HG03280 (cell line): Measurements from ENCODE around the gene COL2A1.

Experiments
- ATAC-seq: cut with Tn5 transposase; IDR thresholded peaks from one replicate; pipeline ENCODE4 v1.9.1; 2021; ENCODE audit warnings: mild to moderate bottlenecking, moderate library complexity; ENCODE audit not compliant: unreplicated experiment

Gene COL2A1

GRCh38 chr12:48015954-48016353 lies 11.7 kb upstream of the COL2A1 start:
- no peak for ATAC-seq

DNA sequence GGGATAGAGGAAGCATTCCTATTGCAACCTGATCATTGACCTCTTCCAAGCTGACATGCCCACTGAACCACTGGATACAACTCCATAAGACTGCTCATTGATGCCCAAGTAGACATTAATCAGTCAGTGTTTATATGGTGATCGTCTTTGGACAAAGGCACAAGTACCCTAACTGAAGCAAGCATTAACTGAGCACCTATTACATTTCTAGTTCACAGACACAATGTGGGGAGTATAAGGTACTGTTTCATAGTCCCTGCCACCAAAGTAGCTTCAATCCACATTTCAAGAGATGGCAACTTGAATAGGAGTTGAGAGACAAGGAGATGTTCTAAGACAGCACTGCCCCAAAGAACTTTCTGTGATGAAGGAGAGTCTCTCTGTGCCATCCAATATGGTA lies 10.9 kb upstream of the COL2A1 start:
- ATAC-seq = no peak

- no peak for ATAC-seq
These were observed 9.0 kb upstream of the COL2A1 start for GRCh38 chr12:48013287-48013686.

DNA sequence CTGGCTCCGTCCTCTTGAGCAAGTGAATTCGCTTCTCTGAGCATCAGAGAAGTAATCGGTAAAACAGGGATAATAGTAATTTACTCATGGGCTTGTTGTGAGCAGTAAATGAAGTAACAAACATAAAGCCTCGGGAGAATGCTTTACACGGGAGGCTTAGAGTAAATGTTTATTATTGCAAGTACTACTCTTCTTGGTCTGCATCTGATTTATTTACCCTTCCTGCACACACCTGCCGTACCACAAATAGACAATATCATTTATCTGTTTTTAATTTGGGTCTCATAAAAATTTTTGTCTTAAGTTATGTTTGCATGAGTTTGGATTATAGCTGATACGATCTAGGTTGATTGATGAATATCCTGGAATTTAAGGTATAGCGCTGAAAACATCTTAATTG lies 7.8 kb upstream of the COL2A1 start:
- no peak for ATAC-seq

- ATAC-seq = no peak
These were observed 6.2 kb upstream of the COL2A1 start for GRCh38 chr12:48010366-48010970.

DNA sequence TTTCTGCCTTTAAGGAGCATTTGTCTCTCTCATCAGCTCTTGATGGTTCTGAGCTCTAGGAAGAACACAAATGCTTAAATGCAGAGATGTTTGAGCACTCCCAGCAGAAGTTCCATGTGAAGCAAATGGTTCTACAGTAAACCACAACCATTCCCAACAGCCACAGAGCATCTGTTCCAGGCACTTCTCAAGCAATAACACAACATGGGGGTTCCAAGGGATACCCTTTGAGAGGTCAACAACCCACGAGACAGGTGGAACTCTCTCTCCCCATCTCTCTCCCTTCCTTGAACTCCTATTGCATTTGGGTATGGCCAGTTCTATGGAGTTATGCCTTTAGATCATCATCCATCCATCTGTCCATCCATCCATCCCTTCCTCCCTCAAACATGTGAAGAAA lies 5.2 kb upstream of the COL2A1 start:
- ATAC-seq = no peak

GRCh38 chr12:48008950-48009349 lies 4.7 kb upstream of the COL2A1 start:
- ATAC-seq = no peak

DNA sequence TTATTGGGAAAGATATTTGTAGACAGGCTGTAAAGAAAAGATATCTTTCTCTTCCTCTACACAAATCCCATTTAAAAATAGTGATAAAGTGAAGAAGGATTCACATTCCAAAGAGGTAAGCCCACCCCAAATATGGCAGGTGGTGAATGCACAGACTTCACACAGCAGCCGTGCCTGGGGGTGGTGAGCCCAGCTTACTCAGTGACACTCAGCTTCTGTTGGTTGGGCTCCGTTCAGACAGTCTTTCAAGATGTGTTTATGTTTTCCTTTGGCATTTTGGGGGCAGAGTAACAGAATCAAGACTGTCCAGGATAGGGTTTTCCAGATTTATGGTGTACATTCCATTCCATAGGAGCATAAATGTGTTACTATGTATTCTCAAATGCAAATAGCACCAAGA lies 4.1 kb upstream of the COL2A1 start:
- ATAC-seq = no peak

DNA sequence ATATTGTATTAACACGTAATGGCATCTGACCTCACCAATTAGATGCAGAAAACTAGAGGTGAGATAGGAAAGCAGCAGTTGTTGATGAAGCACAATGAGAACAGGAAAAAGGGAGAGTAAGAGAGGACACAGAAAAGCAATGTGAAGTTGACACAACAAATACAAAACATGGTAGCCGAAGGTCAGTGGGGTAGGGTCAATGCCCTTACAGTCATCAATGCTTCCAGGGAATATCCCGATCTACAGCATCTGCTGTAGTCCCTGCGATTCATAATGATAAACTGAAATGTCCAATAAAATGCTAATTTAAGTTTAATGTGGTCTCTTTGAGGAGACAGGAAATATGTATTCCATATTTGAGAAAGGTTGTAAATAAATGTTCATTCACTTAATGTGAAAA lies 2.9 kb upstream of the COL2A1 start:
- no peak for ATAC-seq

DNA sequence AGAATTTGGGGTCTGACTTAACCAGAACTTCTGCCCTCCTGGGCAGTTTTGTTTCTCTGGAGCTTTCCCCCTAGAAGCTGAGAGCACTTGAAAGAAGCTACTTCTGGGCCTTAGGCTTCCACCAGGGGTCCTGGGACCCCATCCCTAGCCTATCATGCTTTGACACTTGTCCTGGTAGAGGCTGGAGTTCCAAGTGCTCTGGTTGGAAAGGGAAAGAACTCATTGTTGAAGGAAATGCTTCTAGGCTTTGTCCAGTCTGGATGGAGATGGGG lies 1.4 kb upstream of the COL2A1 start:
- ATAC-seq = no peak

GRCh38 chr12:48005001-48005749 lies 899 bp upstream of the COL2A1 start:
- no peak for ATAC-seq

DNA sequence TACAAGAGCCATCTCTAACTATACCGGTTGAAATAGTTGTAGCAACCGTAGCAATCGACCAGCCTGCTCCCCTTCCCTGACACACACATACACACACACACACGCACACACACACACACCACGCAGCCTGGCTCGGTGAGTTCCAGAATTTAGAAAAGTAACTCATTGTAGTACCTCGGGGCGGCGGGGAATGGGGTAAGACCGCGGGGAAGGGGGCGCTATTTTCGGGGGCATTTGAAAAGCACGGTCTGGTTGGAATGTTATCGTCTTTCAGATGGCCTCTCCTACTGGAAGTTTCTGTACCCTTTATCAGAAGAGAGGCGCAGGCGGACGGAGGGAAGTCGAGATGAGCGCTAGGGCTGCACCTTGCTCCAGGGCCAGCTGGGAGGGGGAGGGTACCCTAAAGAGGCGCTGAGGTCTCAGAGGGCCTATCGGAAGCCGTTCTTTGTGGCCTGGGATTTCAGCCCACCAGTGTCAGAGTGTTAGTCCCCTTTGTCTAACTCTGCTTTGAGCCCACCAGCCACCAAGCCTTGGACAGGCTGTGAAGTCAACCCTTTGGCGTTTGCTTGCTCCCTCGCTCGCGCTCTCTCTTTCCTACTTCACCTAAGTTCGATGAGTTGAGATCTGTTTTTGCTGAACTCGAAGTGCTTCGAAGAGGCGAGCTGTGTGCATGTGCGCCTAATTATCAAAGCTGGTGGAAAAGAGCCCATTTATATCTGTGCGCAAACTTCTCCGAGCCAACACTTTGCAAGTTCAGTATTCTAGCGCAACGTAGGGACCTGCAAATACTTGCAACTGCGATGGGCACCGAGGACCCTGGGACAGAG lies 837 bp downstream of the COL2A1 start:
- no peak for ATAC-seq

GRCh38 chr12:48002773-48003218 lies 1.5 kb downstream of the COL2A1 start:
- no peak for ATAC-seq

DNA sequence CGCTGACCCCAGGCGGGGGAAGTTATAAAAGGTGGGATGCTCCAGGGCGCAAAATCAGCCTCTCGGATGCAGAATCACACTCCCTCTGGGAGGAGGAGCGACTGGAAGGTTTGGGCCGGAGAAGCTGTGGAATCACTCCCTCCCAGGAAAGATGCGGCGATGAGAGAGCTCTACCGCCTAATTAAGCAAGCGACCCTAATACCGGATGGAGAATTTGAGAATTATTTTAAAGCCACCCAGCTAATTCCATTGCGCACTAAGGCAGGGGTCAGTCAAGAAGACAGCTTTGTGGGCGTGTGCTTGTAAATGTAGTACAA lies 1.9 kb downstream of the COL2A1 start:
- ATAC-seq = no peak

DNA sequence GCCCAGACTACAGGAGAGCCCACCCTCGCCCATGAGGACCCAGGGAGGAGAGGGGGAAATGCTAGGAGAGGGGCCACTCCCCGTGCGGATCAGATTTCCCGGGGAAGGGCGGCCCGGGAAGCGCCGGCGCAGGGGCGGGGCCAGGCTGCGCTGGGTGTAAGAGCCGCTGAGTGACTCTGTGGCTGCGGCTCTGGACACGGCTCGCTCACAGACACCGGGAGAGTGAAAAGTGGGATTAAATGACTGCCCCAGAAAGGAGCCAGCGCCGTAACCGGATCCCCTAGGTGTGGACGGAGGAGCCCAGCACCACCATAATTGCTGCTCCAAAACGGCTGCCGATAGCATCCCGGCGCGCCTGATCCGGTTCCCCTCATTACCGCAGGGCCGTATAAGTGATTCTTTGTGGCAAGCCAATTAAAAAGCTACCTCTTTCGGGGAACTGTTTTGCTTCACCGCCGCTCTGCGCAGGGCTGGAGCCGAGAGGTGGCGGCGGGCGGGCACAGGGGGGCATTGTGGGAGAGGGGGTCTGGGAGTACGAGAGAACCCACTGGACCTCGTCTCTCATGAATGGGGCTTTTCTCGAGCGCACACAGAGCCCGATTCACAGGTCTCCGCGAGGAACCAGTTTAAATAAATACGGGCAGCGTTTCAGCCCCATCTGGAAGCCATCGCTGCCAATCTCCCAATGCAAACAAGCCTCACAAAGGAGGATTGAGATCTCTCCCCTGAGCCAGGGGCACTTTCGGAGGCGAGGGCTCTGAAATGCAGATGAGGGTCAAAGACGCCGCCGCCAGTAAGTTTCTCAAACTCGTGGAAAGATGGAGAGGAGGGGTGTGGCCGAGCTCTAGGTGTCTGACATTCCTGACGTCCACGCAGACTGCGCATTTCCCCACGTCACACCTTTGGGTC lies 2.5 kb downstream of the COL2A1 start:
- no peak for ATAC-seq

DNA sequence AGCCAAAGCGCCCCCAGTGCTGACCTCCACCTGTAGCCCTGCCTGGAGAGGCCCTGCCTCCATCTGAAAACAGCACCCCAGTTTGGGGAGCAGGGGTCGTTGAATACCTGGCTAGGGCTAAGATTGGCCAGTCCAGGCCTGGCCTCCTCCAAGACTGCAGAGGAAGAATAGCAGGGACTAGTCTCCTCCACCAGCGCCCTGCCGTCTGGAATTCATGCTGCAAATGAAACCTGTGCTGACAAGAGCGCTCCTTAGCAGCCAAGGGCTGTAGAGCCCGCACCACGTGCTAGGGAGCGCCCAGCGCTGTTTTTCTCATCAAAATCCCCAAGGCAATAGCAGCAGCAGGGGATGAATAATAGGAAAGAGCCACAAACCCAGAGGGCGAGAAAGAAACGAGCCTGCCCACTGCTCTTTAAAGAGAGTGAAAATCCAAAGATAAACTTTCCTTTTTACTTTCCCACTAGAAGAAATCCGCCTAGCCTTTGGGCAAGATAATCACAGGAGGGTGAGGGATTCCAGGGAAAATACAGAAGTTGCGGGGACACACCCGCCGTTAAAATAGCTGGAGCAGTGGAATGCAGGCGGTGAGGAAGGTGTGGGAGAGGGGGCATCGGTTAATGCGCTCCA lies 3.3 kb downstream of the COL2A1 start:
- ATAC-seq = no peak

DNA sequence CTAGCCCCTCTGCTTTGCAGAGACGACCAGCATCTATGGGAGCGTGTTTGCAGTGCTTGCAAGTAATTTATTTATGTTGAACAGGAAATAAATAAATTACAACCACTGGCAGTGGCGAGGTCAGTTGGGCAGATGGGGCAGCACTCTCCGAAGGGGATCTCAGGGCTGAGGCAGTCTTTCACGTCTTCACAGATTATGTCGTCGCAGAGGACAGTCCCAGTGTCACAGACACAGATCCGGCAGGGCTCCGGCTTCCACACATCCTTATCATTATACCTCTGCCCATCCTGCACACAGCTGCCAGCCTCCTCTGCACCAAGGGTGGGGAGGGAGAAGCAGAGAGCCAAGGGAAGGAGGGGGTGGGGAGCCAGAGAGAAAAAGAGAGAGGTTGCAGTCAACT lies 4.5 kb downstream of the COL2A1 start:
- no peak for ATAC-seq

- ATAC-seq = no peak
These were observed 7.0 kb downstream of the COL2A1 start for GRCh38 chr12:47997321-47997720.

DNA sequence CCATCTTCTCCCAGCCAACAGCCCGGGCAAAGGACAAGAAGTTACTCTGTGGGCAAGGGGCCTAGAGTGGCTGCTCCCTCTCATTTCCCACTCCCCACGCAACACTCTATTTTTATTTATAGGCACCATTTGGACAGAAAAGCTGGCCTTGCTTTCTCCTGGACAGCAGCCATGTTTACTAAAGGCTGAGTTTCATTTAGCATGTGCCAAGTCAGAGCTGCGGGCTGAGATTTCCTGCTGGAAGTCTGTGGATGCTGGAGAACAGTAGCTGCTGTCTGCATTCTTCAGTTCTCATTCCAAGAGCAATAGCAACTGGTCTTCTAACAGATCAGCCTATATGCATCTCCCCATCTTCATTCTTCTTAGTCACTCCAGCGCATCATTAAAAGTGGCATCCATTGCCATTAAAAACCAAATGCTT lies 8.3 kb downstream of the COL2A1 start:
- ATAC-seq = no peak

- ATAC-seq = no peak
These were observed 10.8 kb downstream of the COL2A1 start for GRCh38 chr12:47993491-47993890.

- no peak for ATAC-seq
These were observed 11.5 kb downstream of the COL2A1 start for GRCh38 chr12:47992776-47993175.
